Activated naive CD8-positive, alpha-beta T cell treated with anti-CD3 and anti-CD28 coated beads, Interleukin-2, amount 10 ng/mL, durations not matched to agents 7 days and 5 days (primary cell): Measurements from ENCODE around the gene TPRG1. TPM values are rescaled to one million over a fixed set of nuclear protein-coding genes. Genes with fewer than 3 reads are reported as not detected.
A peak's percentile ranks its signal among the peaks of the same experiment; 100 is the strongest.

Experiments used
- ATAC-seq: fragments of 150-1000 bp; cut with Tn5 transposase; one replicate; pipeline ENCODE4 v1.10.0; 2021; ENCODE audit warnings: low read depth, moderate library complexity
- POLR2A ChIA-PET: fragments of 350-600 bp; sonication (Branson Sonifier 250); formaldehyde crosslinking; loops from one replicate; lab custom pipeline; 2021; ENCODE audit warnings: antibody characterized with exemption; lab: Charles Lee
- DNase-seq: peaks from one replicate; pipeline ENCODE4 v3.0.0; 2021
- H3K27ac Mint-ChIP-seq: one replicate; pipeline ENCODE4 v1.8.0; 2022; ENCODE audit warnings: mild to moderate bottlenecking, mixed read lengths
- H3K27me3 Mint-ChIP-seq: one replicate; pipeline ENCODE4 v1.8.0; 2022; ENCODE audit warnings: mild to moderate bottlenecking, moderate library complexity, mixed read lengths
- H3K36me3 Mint-ChIP-seq: one replicate; pipeline ENCODE4 v1.8.0; 2021; ENCODE audit warnings: mild to moderate bottlenecking, mixed read lengths
- H3K4me1 Mint-ChIP-seq: one replicate; pipeline ENCODE4 v1.8.0; 2021; ENCODE audit warnings: mixed read lengths
- H3K4me3 Mint-ChIP-seq: one replicate; pipeline ENCODE4 v1.8.0; 2022; ENCODE audit warnings: mild to moderate bottlenecking, moderate library complexity, mixed read lengths
- H3K9me3 Mint-ChIP-seq: one replicate; pipeline ENCODE4 v1.8.0; 2021; ENCODE audit warnings: mixed read lengths
- total RNA-seq, 2 experiments: library from RNA; stranded (reverse); gene quantifications; one replicate each; pipeline ENCODE4 v1.2.3, GENCODE V29; 2021

Gene TPRG1
- total RNA-seq, 2 experiments from 2014 or later = 42.4 to 50.9 TPM

- Mint-ChIP-seq H3K9me3 (no peaks in the 10 kb centered on the region), H3K36me3 (no peaks in the 10 kb centered on the region), H3K4me3 (no peak overlapping the region), H3K27ac (peak overlapping the region; percentile 44), H3K27me3 (no peaks in the 10 kb centered on the region), H3K4me1 (peaks cover 10% of the 10 kb centered on the region)
- DNase-seq = no peak
- POLR2A ChIA-PET = interaction anchor here (2.4 to 2.7 kb wide), 2 partner anchors 24 to 29 kb away, joined by 10 to 14 read pairs; no protein-coding TSS in a partner anchor
- no peak for ATAC-seq
Observed at GRCh38 chr3:189353988-189354889, 182.5 kb downstream of the TPRG1 start.

- Mint-ChIP-seq H3K27me3 (no peaks in the 10 kb centered on the region), H3K4me1 (peaks cover 10% of the 10 kb centered on the region), H3K36me3 (no peaks in the 10 kb centered on the region), H3K4me3 (no peak overlapping the region), H3K9me3 (no peaks in the 10 kb centered on the region), H3K27ac (peak overlapping the region; percentile 92)
- no peak for DNase-seq
- POLR2A ChIA-PET = interaction anchor here (0.8 to 2.7 kb wide), 5 partner anchors 9 to 33 kb away, joined by 3 to 14 read pairs (median 5); no protein-coding TSS in a partner anchor
- no peak for ATAC-seq
Observed at GRCh38 chr3:189355115-189355480, 183.3 kb downstream of the TPRG1 start.

GRCh38 chr3:189355481-189356201 lies 183.9 kb downstream of the TPRG1 start:
- Mint-ChIP-seq H3K27ac (peak overlapping the region; percentile 92), H3K36me3 (no peaks in the 10 kb centered on the region)
- POLR2A ChIA-PET = interaction anchor here (0.6 to 2.7 kb wide), 6 partner anchors 9 to 156 kb away, joined by 3 to 14 read pairs (median 5); no protein-coding TSS in a partner anchor

GRCh38 chr3:189360291-189360690 lies 188.5 kb downstream of the TPRG1 start:
- no peaks in the 10 kb centered on the region for H3K27me3 Mint-ChIP-seq
- H3K36me3 Mint-ChIP-seq = no peaks in the 10 kb centered on the region
- no peak overlapping the region for H3K4me3 Mint-ChIP-seq
- no peak overlapping the region for H3K27ac Mint-ChIP-seq
- ATAC-seq (no peak), DNase-seq (no peak)
- H3K4me1 Mint-ChIP-seq = peaks cover 8% of the 10 kb centered on the region
- peaks cover 3% of the 10 kb centered on the region for H3K9me3 Mint-ChIP-seq
- POLR2A ChIA-PET = no interaction called here

More at GRCh38 chr3:189355481-189356201, 183.9 kb downstream of the TPRG1 start:
- ATAC-seq = peak; percentile 89
- Mint-ChIP-seq H3K4me1 (peaks cover 10% of the 10 kb centered on the region), H3K4me3 (peak overlapping the region; percentile 69), H3K27me3 (no peaks in the 10 kb centered on the region), H3K9me3 (no peaks in the 10 kb centered on the region)
- DNase-seq = peak; percentile 30

GRCh38 chr3:189361103-189361835 lies 189.5 kb downstream of the TPRG1 start:
- no peaks in the 10 kb centered on the region for H3K4me1 Mint-ChIP-seq
- peaks cover 3% of the 10 kb centered on the region for H3K9me3 Mint-ChIP-seq
- H3K36me3 Mint-ChIP-seq = no peaks in the 10 kb centered on the region
- no peak overlapping the region for H3K27ac Mint-ChIP-seq
- no peak for DNase-seq
- H3K27me3 Mint-ChIP-seq = no peaks in the 10 kb centered on the region
- ATAC-seq = no peak
- POLR2A ChIA-PET = no interaction called here
- H3K4me3 Mint-ChIP-seq = no peak overlapping the region

- peaks cover 3% of the 10 kb centered on the region for H3K9me3 Mint-ChIP-seq
- H3K4me1 Mint-ChIP-seq = peaks cover 6% of the 10 kb centered on the region
- POLR2A ChIA-PET = no interaction called here
- H3K4me3 Mint-ChIP-seq = no peak overlapping the region
- H3K27me3 Mint-ChIP-seq = no peaks in the 10 kb centered on the region
- H3K36me3 Mint-ChIP-seq = no peaks in the 10 kb centered on the region
- DNase-seq (no peak), ATAC-seq (no peak)
- H3K27ac Mint-ChIP-seq = no peak overlapping the region
Observed at GRCh38 chr3:189363590-189364255, 192.0 kb downstream of the TPRG1 start.

- no peak overlapping the region for H3K4me3 Mint-ChIP-seq
- peaks cover 6% of the 10 kb centered on the region for H3K4me1 Mint-ChIP-seq
- peaks cover 3% of the 10 kb centered on the region for H3K9me3 Mint-ChIP-seq
- POLR2A ChIA-PET = no interaction called here
- DNase-seq = no peak
- H3K27ac Mint-ChIP-seq = no peak overlapping the region
- H3K36me3 Mint-ChIP-seq = no peaks in the 10 kb centered on the region
- H3K27me3 Mint-ChIP-seq = no peaks in the 10 kb centered on the region
- ATAC-seq = no peak
Observed at GRCh38 chr3:189365609-189366564, 194.1 kb downstream of the TPRG1 start.

- Mint-ChIP-seq H3K9me3 (no peaks in the 10 kb centered on the region), H3K4me1 (peaks cover 6% of the 10 kb centered on the region), H3K4me3 (no peak overlapping the region), H3K27me3 (no peaks in the 10 kb centered on the region), H3K36me3 (no peaks in the 10 kb centered on the region), H3K27ac (no peak overlapping the region)
- ATAC-seq (no peak), DNase-seq (no peak)
- POLR2A ChIA-PET = no interaction called here
Observed at GRCh38 chr3:189368384-189368783, 196.6 kb downstream of the TPRG1 start.

GRCh38 chr3:189369636-189370035 lies 197.9 kb downstream of the TPRG1 start:
- Mint-ChIP-seq H3K27me3 (no peaks in the 10 kb centered on the region), H3K27ac (no peak overlapping the region), H3K4me1 (peaks cover 6% of the 10 kb centered on the region), H3K36me3 (no peaks in the 10 kb centered on the region), H3K9me3 (no peaks in the 10 kb centered on the region), H3K4me3 (no peak overlapping the region)
- ATAC-seq (no peak), DNase-seq (no peak)
- POLR2A ChIA-PET = no interaction called here

GRCh38 chr3:189372243-189372642 lies 200.5 kb downstream of the TPRG1 start:
- H3K27me3 Mint-ChIP-seq = no peaks in the 10 kb centered on the region
- DNase-seq (no peak), ATAC-seq (no peak)
- no peaks in the 10 kb centered on the region for H3K36me3 Mint-ChIP-seq
- POLR2A ChIA-PET = no interaction called here
- H3K9me3 Mint-ChIP-seq = peaks cover 2% of the 10 kb centered on the region
- no peak overlapping the region for H3K4me3 Mint-ChIP-seq
- H3K4me1 Mint-ChIP-seq = peaks cover 6% of the 10 kb centered on the region
- H3K27ac Mint-ChIP-seq = no peak overlapping the region
